GM21576 (cell line): ENCODE data around the gene ZC3HAV1.
A peak's percentile ranks its signal among the peaks of the same experiment; 100 is the strongest.
"Not testable (repeated sequence)": the region's sequence is repeated elsewhere in the genome, so short reads cannot be mapped to it uniquely, and the experiment has no call there.

ENCODE experiments used
- ATAC-seq: cut with Tn5 transposase; IDR thresholded peaks from one replicate; pipeline ENCODE4 v1.9.1; 2021; ENCODE audit warnings: mild to moderate bottlenecking, moderate library complexity; ENCODE audit not compliant: unreplicated experiment

The ZC3HAV1 gene

GRCh38 chr7:139026551-139026950, 83.0 kb downstream of the ZC3HAV1 start:
- ATAC-seq = no peak

GRCh38 chr7:139025861-139026260, 83.7 kb downstream of the ZC3HAV1 start:
- not testable (repeated sequence) for ATAC-seq

- ATAC-seq = no peak
These were observed 86.4 kb downstream of the ZC3HAV1 start for GRCh38 chr7:139023076-139023475.

DNA sequence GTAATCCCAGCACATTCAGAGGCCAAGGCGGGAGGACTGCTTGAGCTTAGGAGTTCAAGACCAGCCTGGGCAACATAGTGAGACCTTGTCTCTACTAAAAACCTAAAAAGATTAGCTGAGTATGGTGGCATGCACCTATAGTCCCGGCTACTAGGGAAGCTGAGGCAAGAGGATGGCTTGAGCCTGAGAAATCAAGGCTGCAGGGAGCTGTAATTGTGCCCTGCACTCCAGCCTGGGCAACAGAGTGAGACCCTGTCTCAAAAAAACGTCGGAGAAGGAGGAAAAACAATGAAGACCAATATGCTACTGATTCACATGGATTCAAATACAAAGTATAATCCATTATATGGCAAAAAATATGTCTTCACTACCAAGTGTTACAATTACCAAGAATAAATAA, 87.2 kb downstream of the ZC3HAV1 start:
- no peak for ATAC-seq

DNA sequence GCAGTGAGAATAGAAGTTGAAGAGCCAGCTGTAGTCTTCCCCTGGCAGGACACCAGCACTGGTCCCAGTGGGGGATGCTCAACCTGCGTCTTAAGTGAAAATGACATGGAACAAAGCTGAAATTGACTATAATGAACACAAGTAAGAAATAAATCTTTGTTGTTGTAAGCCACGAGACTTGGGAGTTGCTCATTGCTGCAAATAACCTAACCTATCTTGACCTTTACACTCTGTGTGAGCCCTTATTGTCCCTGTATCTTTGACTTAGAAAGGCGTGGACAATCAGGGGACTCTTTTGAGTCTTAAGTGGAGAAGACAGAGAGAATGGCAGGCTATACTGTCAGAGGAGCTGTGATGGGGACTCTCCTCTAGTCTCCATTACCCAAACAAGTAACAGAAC, 90.6 kb downstream of the ZC3HAV1 start:
- ATAC-seq = no peak

GRCh38 chr7:139016931-139017511, 92.5 kb downstream of the ZC3HAV1 start:
- ATAC-seq = peak; percentile 85

DNA sequence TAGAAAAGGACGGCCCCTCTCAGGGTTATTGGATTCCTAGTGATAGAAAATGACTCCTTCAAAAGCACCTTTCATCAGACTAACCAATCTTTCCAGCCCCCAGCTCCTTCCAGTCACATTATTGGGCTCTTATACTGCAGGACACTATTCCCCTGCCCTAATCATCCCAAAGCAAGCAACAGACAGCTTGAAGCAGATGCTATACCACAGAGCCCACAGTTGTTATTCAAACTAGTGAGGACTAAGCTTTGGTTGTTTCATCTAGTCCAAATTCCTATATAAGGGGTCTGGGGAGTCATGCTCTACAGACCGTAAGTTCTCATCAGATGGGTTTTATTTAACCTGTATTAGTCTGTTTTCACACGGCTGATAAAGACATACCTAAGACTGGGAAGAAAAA, 98.1 kb downstream of the ZC3HAV1 start:
- no peak for ATAC-seq

DNA sequence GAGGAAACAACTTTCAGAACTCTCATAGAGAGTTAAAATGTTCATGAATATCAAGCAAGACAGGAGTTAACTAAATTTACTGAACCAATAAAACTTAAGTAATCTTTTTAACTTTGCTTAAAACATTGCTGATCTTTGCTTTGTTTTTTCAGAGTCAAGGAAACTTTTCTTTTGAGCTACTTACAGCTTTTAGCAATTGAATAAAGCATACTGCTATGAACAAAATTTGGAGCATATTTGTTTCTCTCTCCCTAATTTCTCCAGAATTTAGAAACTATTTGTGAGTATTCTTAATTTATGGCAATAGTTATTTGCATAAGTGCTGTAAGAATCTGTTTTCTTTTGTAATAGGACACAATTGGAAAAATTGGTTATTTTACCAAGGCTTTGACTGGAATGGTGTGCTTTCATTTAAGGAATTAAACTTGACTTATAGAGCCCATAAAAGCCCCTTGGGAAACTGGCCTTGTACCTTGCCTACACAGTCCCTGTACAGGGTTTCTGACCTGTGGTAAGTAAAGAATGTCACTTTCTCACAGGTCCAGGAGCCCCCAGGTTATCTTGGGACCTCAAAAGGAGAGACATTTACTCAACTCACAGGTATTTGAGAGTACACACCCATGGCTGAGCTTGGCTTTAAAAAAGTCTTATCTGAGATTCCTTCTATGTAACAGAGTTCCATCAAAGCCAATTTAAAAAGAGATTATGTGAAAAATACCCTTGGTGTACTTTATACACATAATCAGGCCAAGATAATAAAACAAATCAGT, 105.0 kb downstream of the ZC3HAV1 start:
- ATAC-seq = no peak

DNA sequence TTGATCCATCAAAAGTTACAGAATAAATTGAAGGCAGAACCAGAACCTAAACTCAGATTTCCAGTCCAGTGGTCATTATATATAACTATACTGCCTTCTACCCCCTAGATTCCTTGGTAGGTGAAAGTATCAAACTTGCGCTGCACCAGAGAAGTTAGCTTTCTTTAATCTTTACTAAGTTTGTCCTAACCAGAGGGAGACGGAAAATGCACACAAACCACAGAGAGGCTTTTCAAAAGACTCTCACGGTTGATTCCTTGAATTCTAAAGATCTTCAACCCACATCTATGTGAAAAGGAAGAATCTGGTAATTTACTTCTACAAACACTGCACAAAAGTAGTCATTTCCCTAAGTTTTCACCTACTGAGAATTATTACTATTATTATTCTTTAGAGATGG, 110.1 kb downstream of the ZC3HAV1 start:
- no peak for ATAC-seq
